HL-60/S4 treated with phorbol 12-myristate 13-acetate at 8.2 ng/mL for 4 days and 3 days (cell line): Measurements from ENCODE around the gene HSD3B1.
"Not testable (repeated sequence)": the region's sequence is repeated elsewhere in the genome, so short reads cannot be mapped to it uniquely, and the experiment has no call there.

ENCODE experiments used
- in situ Hi-C: fragments of 300-500 bp; cut with MboI; formaldehyde crosslinking; loops from 2 replicates; pipeline ENCODE4 v1.15.0; 2022; ENCODE audit warnings: low sequenced_read_pairs

Gene HSD3B1

GRCh38 chr1:119551218-119551617, 44.2 kb downstream of the HSD3B1 start:
- in situ Hi-C loops = no loop called here

GRCh38 chr1:119552656-119553055, 45.6 kb downstream of the HSD3B1 start:
- in situ Hi-C loops = not testable (repeated sequence)

- in situ Hi-C loops = not testable (repeated sequence)
Measured at GRCh38 chr1:119553302-119554071, 46.5 kb downstream of the HSD3B1 start.

- in situ Hi-C loops = no loop called here
Measured at GRCh38 chr1:119554183-119554582, 47.2 kb downstream of the HSD3B1 start.

GRCh38 chr1:119556423-119556822, 49.4 kb downstream of the HSD3B1 start:
- in situ Hi-C loops = no loop called here

- in situ Hi-C loops = not testable (repeated sequence)
Measured at GRCh38 chr1:119560402-119560801, 53.4 kb downstream of the HSD3B1 start.

- in situ Hi-C loops = no loop called here
Measured at GRCh38 chr1:119564548-119564947, 57.5 kb downstream of the HSD3B1 start.
